Measurements from ENCODE around the gene HIKESHI. TPM values are rescaled to one million over a fixed set of nuclear protein-coding genes. Genes with fewer than 3 reads are reported as not detected.

The HIKESHI gene
- total and polyA plus RNA-seq, 8 donors, result 28.5 to 67.2 (median 50.3) TPM

- Histone ChIP-seq H3K4me1 (no peaks in the 10 kb centered on the region), H3K27ac (no peak overlapping the region), H3K36me3 (peaks cover 0 to 61% of the 10 kb centered on the region in 2 donors), H3K27me3 (no peaks in the 10 kb centered on the region), H3K4me3 (no peak overlapping the region), H3K9me3 (no peaks in the 10 kb centered on the region)
- intact Hi-C loops (cut with DNase I), result no loop called here
- ATAC-seq (no peak), DNase-seq (no peak)
- no peak for TF ChIP-seq CTCF (IDR thresholded peaks at IDR 0.05)
Observed at GRCh38 chr11:86257446-86257845, 44.6 kb upstream of the HIKESHI start.

- TF ChIP-seq CTCF (IDR thresholded peaks at IDR 0.05), result no peak
- H3K36me3 ChIP-seq, result peaks cover 0 to 79% of the 10 kb centered on the region in 2 donors
- H3K4me1 ChIP-seq, result no peaks in the 10 kb centered on the region
- no peaks in the 10 kb centered on the region for H3K27me3 ChIP-seq
- intact Hi-C loops (cut with DNase I), result no loop called here
- no peak overlapping the region for H3K4me3 ChIP-seq
- DNase-seq (no peak), ATAC-seq (no peak)
- H3K27ac ChIP-seq, result no peak overlapping the region
- H3K9me3 ChIP-seq, result no peaks in the 10 kb centered on the region
Observed at GRCh38 chr11:86259730-86260129, 42.3 kb upstream of the HIKESHI start.

- DNase-seq, result no peak
- no peak for TF ChIP-seq CTCF (IDR thresholded peaks at IDR 0.05)
- no peak overlapping the region for H3K27ac ChIP-seq
- H3K4me1 ChIP-seq, result no peaks in the 10 kb centered on the region
- H3K4me3 ChIP-seq, result no peak overlapping the region
- H3K27me3 ChIP-seq, result no peaks in the 10 kb centered on the region
- intact Hi-C loops (cut with DNase I), result no loop called here
- ATAC-seq, result no peak
- H3K36me3 ChIP-seq, result peaks cover 0 to 76% of the 10 kb centered on the region in 2 donors
- no peaks in the 10 kb centered on the region for H3K9me3 ChIP-seq
Observed at GRCh38 chr11:86261328-86261727, 40.7 kb upstream of the HIKESHI start.

GRCh38 chr11:86262387-86262786 lies 39.7 kb upstream of the HIKESHI start:
- no peaks in the 10 kb centered on the region for H3K4me1 ChIP-seq
- DNase-seq (no peak), ATAC-seq (no peak)
- no peaks in the 10 kb centered on the region for H3K9me3 ChIP-seq
- H3K27ac ChIP-seq, result no peak overlapping the region
- no peak for TF ChIP-seq CTCF (IDR thresholded peaks at IDR 0.05)
- intact Hi-C loops (cut with DNase I), result no loop called here
- H3K27me3 ChIP-seq, result no peaks in the 10 kb centered on the region
- peaks cover 0 to 69% of the 10 kb centered on the region in 2 donors for H3K36me3 ChIP-seq
- H3K4me3 ChIP-seq, result no peak overlapping the region

- Histone ChIP-seq H3K4me1 (no peaks in the 10 kb centered on the region), H3K27me3 (no peaks in the 10 kb centered on the region), H3K36me3 (peaks cover 0 to 49% of the 10 kb centered on the region in 2 donors), H3K9me3 (no peaks in the 10 kb centered on the region), H3K4me3 (no peak overlapping the region), H3K27ac (no peak overlapping the region)
- no peak for TF ChIP-seq CTCF (IDR thresholded peaks at IDR 0.05)
- ATAC-seq (no peak), DNase-seq (no peak)
- intact Hi-C loops (cut with DNase I), result no loop called here
Observed at GRCh38 chr11:86264649-86265048, 37.4 kb upstream of the HIKESHI start.

All from left lung (tissue), 10 donors.